ENCODE results near the gene RRP12.

The RRP12 gene

DNA sequence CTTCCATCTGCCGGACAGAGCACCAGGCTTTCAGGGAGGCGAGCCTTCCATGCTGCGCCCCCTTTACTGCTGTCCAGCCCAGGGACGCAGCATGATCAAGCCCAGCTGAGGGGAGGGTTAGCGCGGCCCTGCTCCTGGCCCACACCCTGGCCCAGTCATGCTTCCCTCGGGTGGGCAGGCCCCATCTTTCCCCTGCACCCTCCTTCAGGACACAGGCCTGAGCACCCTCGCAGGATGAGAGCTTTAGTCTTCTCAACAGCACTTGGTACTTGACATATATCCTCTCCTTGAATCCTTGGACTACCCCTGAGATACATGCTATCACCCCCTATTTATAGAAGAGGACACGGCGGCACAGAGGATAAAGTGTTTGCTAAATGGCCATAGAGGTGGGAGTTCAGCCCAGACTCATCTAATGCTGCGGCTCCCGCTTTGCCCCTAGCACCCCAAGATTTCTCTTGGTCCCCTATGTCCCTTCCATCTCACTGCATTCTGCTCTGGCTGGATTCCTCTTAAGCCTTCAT, 34.0 kb downstream of the RRP12 start:
- TF ChIP-seq TAF1 (IDR thresholded peaks at IDR 0.05; ENCODE audit: low read depth), result no peak
- TF ChIP-seq, protein P1, sequence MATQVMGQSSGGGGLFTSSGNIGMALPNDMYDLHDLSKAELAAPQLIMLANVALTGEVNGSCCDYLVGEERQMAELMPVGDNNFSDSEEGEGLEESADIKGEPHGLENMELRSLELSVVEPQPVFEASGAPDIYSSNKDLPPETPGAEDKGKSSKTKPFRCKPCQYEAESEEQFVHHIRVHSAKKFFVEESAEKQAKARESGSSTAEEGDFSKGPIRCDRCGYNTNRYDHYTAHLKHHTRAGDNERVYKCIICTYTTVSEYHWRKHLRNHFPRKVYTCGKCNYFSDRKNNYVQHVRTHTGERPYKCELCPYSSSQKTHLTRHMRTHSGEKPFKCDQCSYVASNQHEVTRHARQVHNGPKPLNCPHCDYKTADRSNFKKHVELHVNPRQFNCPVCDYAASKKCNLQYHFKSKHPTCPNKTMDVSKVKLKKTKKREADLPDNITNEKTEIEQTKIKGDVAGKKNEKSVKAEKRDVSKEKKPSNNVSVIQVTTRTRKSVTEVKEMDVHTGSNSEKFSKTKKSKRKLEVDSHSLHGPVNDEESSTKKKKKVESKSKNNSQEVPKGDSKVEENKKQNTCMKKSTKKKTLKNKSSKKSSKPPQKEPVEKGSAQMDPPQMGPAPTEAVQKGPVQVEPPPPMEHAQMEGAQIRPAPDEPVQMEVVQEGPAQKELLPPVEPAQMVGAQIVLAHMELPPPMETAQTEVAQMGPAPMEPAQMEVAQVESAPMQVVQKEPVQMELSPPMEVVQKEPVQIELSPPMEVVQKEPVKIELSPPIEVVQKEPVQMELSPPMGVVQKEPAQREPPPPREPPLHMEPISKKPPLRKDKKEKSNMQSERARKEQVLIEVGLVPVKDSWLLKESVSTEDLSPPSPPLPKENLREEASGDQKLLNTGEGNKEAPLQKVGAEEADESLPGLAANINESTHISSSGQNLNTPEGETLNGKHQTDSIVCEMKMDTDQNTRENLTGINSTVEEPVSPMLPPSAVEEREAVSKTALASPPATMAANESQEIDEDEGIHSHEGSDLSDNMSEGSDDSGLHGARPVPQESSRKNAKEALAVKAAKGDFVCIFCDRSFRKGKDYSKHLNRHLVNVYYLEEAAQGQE (IDR thresholded peaks at IDR 0.05; ENCODE audit: low read depth), result no peak
- no peak for TF ChIP-seq NFIC (IDR thresholded peaks at IDR 0.05)
- TF ChIP-seq CREB1 (IDR thresholded peaks at IDR 0.05; ENCODE audit: low read depth), result no peak
- TF ChIP-seq, protein P2, sequence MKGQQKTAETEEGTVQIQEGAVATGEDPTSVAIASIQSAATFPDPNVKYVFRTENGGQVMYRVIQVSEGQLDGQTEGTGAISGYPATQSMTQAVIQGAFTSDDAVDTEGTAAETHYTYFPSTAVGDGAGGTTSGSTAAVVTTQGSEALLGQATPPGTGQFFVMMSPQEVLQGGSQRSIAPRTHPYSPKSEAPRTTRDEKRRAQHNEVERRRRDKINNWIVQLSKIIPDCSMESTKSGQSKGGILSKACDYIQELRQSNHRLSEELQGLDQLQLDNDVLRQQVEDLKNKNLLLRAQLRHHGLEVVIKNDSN (IDR thresholded peaks at IDR 0.05), result no peak

DNA sequence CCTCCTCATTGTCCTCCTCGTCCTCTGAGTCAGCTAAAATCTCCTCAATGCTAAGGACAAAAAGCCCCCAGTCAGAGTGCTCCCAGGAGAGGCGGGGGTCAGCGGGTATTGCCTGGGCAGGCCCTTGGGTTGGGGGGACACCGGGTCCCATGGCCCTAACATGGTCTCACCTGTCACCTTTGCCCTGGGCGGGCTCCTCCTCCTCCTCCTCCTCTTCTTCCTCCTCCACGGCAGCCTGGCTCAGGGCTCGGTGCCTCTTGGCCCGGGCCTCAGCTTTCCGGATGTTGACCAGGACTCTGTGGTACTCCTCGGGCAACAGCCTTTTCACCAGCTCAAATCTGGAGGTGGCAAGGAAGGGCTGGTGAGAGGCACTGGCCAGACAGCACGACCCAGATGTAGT, 34.6 kb downstream of the RRP12 start:
- TF ChIP-seq NFIC (IDR thresholded peaks at IDR 0.05) (no peak), TEAD4 (IDR thresholded peaks at IDR 0.05) (no peak), CREB1 (IDR thresholded peaks at IDR 0.05; ENCODE audit: low read depth) (no peak), CEBPB (IDR thresholded peaks at IDR 0.05) (no peak), FOXM1 (IDR thresholded peaks at IDR 0.05; ENCODE audit: borderline replicate concordance, low read depth) (no peak), TCF12 (IDR thresholded peaks at IDR 0.05; ENCODE audit: low read depth) (no peak), ZBTB7A (IDR thresholded peaks at IDR 0.05; ENCODE audit: low read depth) (no peak), RAD21 (IDR thresholded peaks at IDR 0.05; ENCODE audit: low read depth) (no peak), YY1 (IDR thresholded peaks at IDR 0.05; ENCODE audit: low read depth) (no peak)
- TF ChIP-seq, protein P1 (IDR thresholded peaks at IDR 0.05; ENCODE audit: low read depth), result no peak
- TF ChIP-seq, protein P3, sequence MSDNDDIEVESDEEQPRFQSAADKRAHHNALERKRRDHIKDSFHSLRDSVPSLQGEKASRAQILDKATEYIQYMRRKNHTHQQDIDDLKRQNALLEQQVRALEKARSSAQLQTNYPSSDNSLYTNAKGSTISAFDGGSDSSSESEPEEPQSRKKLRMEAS (IDR thresholded peaks at IDR 0.05), result no peak

DNA sequence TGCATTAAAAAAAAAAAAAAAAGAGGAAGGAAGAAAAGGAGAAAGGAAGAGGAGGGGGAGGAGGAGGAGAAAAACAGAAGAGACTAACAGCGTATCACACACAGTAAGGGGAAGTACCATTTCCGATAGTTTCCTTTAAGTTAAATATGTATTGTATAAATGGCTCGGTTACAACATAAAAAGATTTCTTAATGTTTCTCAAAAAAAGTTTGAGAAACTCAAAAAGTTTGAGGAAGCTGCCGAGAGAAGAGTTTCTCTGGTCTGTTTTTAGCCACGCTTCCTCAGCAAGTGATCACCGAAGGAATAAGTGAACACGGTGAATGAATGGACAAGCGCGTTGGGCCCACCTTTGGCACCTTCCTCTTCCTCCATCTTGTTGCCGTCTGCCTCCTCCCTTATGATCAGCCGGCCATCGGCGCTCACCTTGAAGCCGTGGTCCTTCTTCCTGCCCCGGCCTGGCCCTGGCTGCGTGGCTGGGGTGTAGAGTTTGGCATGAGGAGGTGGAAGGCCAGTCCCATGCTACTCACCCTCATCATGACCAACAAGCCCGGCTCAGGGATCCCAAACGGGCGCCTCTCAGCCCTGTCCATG, 35.3 kb downstream of the RRP12 start:
- TF ChIP-seq TEAD4 (IDR thresholded peaks at IDR 0.05) (no peak), RAD21 (IDR thresholded peaks at IDR 0.05; ENCODE audit: low read depth) (no peak), CEBPB (IDR thresholded peaks at IDR 0.05) (no peak), TCF12 (IDR thresholded peaks at IDR 0.05; ENCODE audit: low read depth) (no peak), NFIC (IDR thresholded peaks at IDR 0.05) (no peak), EGR1 (IDR thresholded peaks at IDR 0.05) (no peak), ZBTB7A (IDR thresholded peaks at IDR 0.05; ENCODE audit: low read depth) (no peak), CREB1 (IDR thresholded peaks at IDR 0.05; ENCODE audit: low read depth) (no peak), TAF1 (IDR thresholded peaks at IDR 0.05; ENCODE audit: low read depth) (no peak), FOXM1 (IDR thresholded peaks at IDR 0.05; ENCODE audit: borderline replicate concordance, low read depth) (no peak), YY1 (IDR thresholded peaks at IDR 0.05; ENCODE audit: low read depth) (no peak)
- TF ChIP-seq, protein P1 (IDR thresholded peaks at IDR 0.05; ENCODE audit: low read depth), result no peak
- TF ChIP-seq, protein P3 (IDR thresholded peaks at IDR 0.05), result no peak
- TF ChIP-seq, protein P2 (IDR thresholded peaks at IDR 0.05), result no peak

DNA sequence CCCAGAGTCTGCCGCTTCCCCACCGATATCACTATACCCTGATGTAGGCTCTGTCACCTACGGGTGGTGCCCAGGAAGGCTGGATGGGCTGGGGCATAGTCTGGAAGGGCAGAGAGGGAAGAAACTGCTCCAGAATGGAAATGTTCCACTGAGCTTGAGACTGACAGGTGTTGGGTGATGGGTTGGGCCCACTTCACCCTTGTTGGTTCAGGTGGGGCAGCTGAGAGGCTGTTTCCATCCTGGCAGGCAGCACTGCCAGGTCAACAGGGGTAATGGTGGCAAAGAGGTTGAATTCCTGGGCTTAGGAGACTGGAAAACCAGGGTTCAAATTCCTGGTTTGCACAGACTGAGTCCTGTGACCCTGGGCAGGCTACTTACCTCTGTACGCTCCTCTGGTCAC, 38.1 kb downstream of the RRP12 start:
- TF ChIP-seq EP300 (IDR thresholded peaks at IDR 0.05; ENCODE audit: borderline replicate concordance), result no peak
- TF ChIP-seq TEAD4 (IDR thresholded peaks at IDR 0.05), result no peak
- TF ChIP-seq FOXM1 (IDR thresholded peaks at IDR 0.05; ENCODE audit: borderline replicate concordance, low read depth), result no peak
- no peak for TF ChIP-seq TCF12 (IDR thresholded peaks at IDR 0.05; ENCODE audit: low read depth)
- no peak for TF ChIP-seq EGR1 (IDR thresholded peaks at IDR 0.05)
- TF ChIP-seq, protein P2 (IDR thresholded peaks at IDR 0.05), result no peak
- no peak for TF ChIP-seq CEBPB (IDR thresholded peaks at IDR 0.05)
- no peak for TF ChIP-seq CREB1 (IDR thresholded peaks at IDR 0.05; ENCODE audit: low read depth)
- TF ChIP-seq RAD21 (IDR thresholded peaks at IDR 0.05; ENCODE audit: low read depth), result no peak
- TF ChIP-seq, protein P1 (IDR thresholded peaks at IDR 0.05; ENCODE audit: low read depth), result no peak
- no peak for TF ChIP-seq YY1 (IDR thresholded peaks at IDR 0.05; ENCODE audit: low read depth)
- TF ChIP-seq ZBTB7A (IDR thresholded peaks at IDR 0.05; ENCODE audit: low read depth), result no peak
- TF ChIP-seq, protein P3 (IDR thresholded peaks at IDR 0.05), result no peak
- TF ChIP-seq TAF1 (IDR thresholded peaks at IDR 0.05; ENCODE audit: low read depth), result no peak
- no peak for TF ChIP-seq NFIC (IDR thresholded peaks at IDR 0.05)
